NCI-H1694 treated with DMSO at 0.1 percent for 48 hours (cell line): Measurements from ENCODE around the gene MPHOSPH9.

Experiments used
- DNase-seq: peaks from one replicate; lab custom pipeline; 2025; lab: John Stamatoyannopoulos, UW

The MPHOSPH9 gene

GRCh38 chr12:123232807-123233504 is at the start of gene MPHOSPH9, which contains the start of gene MTRFR:
Gene MPHOSPH9, minus strand, starts transcription at chr12:123233141. Its CDS starts 2,777 bp downstream, at chr12:123230364.
Gene MTRFR, plus strand, starts transcription at chr12:123233436. Its CDS starts 20,239 bp downstream, at chr12:123253675.
- DNase-seq = peak; percentile 99

GRCh38 chr12:123282111-123282510 is 49.2 kb upstream of the MPHOSPH9 start:
- no peak for DNase-seq

- no peak for DNase-seq
Measured at GRCh38 chr12:123280971-123281370, 48.0 kb upstream of the MPHOSPH9 start.

GRCh38 chr12:123278101-123278627 is 45.2 kb upstream of the MPHOSPH9 start:
- DNase-seq = no peak

- no peak for DNase-seq
Measured at GRCh38 chr12:123273166-123273565, 40.2 kb upstream of the MPHOSPH9 start.

- DNase-seq = no peak
Measured at GRCh38 chr12:123271001-123271668, 38.2 kb upstream of the MPHOSPH9 start.

GRCh38 chr12:123270214-123271000 is 37.5 kb upstream of the MPHOSPH9 start:
- DNase-seq = no peak

GRCh38 chr12:123269896-123270213 is 36.9 kb upstream of the MPHOSPH9 start:
- no peak for DNase-seq

- DNase-seq = peak; percentile 47
Measured at GRCh38 chr12:123269395-123269892, 36.5 kb upstream of the MPHOSPH9 start.

- DNase-seq = no peak
Measured at GRCh38 chr12:123268850-123269249, 35.9 kb upstream of the MPHOSPH9 start.

- peak; percentile 60 for DNase-seq
Measured at GRCh38 chr12:123267991-123268843, 35.3 kb upstream of the MPHOSPH9 start.

- no peak for DNase-seq
Measured at GRCh38 chr12:123267335-123267920, 34.5 kb upstream of the MPHOSPH9 start.

GRCh38 chr12:123266679-123267277 is 33.8 kb upstream of the MPHOSPH9 start:
- DNase-seq = no peak

- DNase-seq = no peak
Measured at GRCh38 chr12:123265851-123266678, 33.1 kb upstream of the MPHOSPH9 start.

GRCh38 chr12:123264642-123265041 is 31.7 kb upstream of the MPHOSPH9 start:
- DNase-seq = no peak

- no peak for DNase-seq
Measured at GRCh38 chr12:123263196-123263817, 30.4 kb upstream of the MPHOSPH9 start.

GRCh38 chr12:123261196-123261595 is 28.3 kb upstream of the MPHOSPH9 start:
- no peak for DNase-seq

GRCh38 chr12:123260081-123260480 is 27.1 kb upstream of the MPHOSPH9 start:
- no peak for DNase-seq

GRCh38 chr12:123258593-123258992 is 25.7 kb upstream of the MPHOSPH9 start:
- DNase-seq = no peak
